GM19351 (cell line): ENCODE results near the gene SPATS2L.
A peak's percentile ranks its signal among the peaks of the same experiment; 100 is the strongest.

ENCODE experiments used
- ATAC-seq: cut with Tn5 transposase; IDR thresholded peaks from one replicate; pipeline ENCODE4 v1.9.1; 2021; ENCODE audit warnings: mild to moderate bottlenecking, moderate library complexity; ENCODE audit not compliant: unreplicated experiment

The SPATS2L gene, protein sequence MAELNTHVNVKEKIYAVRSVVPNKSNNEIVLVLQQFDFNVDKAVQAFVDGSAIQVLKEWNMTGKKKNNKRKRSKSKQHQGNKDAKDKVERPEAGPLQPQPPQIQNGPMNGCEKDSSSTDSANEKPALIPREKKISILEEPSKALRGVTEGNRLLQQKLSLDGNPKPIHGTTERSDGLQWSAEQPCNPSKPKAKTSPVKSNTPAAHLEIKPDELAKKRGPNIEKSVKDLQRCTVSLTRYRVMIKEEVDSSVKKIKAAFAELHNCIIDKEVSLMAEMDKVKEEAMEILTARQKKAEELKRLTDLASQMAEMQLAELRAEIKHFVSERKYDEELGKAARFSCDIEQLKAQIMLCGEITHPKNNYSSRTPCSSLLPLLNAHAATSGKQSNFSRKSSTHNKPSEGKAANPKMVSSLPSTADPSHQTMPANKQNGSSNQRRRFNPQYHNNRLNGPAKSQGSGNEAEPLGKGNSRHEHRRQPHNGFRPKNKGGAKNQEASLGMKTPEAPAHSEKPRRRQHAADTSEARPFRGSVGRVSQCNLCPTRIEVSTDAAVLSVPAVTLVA

DNA sequence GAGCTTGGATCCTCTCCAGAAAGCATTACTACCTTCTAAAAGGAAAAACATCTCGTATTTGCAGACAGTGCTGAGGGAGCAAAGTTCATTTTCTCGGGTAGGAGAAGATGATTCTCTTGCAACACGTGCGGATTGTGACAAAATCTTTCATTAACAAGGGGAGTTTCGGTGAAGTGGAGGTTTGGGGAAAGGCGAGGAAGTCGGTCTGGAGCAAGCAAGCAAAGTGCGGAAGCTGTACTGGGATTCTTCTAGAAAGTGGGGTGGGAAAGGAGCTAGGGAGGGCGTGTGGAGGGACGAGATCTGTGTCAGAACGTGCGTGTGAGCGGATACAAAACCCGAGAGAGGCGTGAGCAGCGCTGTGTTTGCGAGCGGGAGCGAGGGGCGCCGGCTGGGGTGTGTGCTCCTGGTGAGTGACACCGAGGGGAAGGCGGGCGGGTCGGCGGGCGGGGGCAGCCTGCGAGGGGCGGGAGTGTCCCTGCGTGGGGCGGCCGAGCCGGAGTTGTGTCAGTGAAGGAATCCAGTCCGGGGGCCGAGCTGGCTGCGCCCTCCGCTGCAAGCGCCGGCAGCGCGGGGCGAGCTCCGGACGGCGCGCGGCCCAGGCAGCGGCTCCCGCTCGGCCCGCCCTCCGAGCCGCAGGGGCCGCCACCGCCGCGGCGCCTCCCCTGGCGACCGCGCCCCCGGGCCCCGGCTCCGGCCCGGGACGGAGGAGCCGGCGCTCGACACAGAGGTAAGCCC lies at the start of gene SPATS2L:
Gene SPATS2L (plus strand): TSS at position 498 of the 735 bp plus-strand sequence. CDS start 82,552 bp downstream, outside the sequence.
- ATAC-seq = peak; percentile 55

DNA sequence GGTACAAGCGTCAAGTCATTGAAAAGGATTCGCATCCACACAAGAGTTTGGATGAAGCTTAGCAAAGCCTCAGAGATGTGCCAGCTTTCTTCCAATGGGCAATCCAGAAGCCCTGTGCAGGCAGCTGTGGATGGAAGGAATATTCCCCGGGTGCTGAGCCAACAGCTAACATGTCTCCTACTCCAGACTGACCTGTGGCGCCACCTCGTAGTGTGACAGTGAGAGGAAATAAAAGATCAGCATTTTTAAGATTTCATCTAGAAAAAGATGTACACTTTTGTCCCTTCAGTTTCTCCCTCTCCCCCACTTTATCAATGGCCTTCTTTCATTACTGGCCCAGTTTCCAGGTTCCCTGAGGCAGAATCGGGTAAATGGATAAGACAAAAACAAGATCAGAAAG lies 48.9 kb upstream of the SPATS2L start:
- no peak for ATAC-seq

DNA sequence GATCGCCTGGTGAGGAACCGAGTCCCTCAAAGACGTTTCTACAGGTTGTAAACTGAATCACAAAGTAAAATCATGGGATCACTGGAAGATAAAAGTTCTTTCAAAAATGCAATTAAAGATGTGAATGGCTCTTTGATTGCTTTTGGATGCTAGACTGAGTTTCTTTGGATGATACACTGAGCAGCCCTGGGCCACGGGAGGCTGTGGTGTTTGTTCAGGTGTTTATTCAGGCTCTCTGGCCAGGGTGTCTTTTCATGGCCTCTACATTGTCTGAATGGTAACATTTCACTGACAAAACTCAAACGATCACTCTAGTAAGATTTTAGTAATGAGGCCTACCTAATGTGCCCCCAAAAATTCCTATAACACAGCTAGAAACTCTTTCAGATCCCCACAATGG lies 48.4 kb upstream of the SPATS2L start:
- no peak for ATAC-seq

DNA sequence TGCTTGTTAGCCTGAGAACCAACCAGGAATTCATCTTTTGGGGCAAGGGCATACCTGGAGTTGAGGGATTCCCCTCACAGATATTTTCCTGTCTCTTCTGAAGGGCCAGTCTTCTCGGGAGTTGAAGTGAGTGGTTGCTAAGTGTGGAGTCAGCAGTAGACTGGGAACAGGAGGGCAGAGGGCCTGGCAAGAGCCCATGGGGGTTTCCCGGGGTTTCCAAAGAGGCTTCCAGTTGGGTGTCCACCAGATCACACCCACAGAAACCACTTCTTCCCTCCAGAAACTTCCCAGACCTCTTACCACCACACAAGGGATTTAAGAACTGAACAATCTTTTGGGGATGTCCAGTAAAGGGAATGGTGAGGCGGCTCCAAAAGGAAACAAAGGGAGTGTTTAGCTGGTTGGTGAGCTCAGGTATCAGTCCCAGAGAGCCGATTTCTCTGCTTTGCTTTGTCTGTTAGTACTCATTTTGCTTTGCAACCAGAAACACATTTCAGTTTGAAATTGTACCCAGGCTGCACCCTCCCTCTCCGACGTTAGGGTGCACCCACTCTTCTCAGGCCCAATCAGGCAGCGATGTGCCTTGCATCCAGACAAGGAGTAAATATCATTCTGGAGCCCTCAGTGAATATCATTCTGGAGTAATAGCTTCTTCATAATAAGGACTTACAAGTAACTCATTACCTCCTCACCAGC lies 47.5 kb upstream of the SPATS2L start:
- ATAC-seq = no peak

DNA sequence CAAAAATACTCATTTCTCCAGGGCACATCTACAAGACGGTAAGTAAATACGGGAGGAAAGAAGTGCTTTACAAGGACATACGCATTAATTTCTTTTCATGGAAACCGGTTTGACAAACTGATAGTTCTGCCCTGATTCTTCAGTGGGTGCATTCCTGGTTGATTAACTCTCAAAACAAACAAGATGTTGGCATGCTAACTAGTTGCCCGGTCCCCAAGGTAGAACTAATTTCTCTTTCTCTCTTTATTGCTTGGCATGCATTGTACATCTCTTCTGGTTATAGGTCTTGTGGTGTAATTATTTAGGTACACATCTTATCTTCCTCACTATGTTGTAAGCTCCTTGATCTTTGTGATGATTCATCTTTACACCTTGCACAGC lies 46.9 kb upstream of the SPATS2L start:
- ATAC-seq = no peak

DNA sequence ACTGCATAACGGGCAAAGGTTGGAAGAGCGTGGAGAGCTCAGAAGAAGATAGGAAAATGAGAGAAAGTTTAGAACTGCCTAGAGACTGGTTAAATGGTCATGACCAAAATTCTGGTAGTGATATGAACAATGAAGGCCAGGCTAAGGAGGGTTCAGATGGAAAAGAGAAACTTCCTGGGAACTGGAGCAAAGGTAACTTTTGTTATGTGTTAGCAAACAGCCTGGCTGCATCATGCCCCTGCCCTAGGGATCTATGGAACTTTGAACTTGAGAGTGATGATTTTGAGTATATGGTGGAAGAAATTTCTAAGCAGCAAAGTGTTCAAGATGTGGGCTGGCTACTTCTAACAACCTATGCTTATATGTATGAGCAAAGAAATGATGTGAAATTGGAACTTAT lies 44.4 kb upstream of the SPATS2L start:
- ATAC-seq = no peak

DNA sequence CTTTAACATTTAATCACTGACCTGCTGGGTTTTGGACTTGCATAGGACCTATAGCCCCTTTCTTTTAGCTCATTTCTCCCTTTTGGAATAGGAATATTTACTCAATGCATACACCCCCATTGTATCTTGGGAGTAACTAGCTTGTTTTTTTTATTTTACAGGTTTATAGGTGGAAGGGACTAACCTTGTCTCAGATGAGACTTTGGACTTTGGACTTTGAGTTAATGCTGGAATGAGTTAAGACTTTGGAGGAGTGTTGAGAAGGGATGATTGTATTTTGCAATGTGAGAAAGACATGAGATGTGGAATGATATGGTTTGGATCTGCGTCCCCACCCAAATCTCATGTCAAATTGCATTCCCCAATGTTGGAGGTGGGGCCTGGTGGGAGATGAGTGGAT lies 43.2 kb upstream of the SPATS2L start:
- ATAC-seq = no peak

DNA sequence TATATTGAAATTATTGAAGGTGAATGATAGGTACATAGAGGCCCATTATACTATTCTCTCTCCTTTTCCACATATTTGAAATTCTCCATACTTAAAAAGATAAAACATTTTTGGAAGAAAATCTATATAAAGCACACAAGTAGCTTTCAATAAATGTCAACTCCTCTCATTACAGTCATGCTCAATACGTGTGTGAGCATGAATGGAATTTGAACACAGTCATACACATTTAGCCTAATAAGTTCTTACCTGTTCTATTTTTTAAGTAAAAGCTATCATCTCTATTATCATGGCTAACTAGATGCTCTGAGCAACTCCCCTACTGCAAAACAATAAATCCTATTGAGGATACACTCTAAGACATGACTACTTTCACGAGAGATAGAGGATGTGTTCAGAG lies 41.9 kb upstream of the SPATS2L start:
- no peak for ATAC-seq

DNA sequence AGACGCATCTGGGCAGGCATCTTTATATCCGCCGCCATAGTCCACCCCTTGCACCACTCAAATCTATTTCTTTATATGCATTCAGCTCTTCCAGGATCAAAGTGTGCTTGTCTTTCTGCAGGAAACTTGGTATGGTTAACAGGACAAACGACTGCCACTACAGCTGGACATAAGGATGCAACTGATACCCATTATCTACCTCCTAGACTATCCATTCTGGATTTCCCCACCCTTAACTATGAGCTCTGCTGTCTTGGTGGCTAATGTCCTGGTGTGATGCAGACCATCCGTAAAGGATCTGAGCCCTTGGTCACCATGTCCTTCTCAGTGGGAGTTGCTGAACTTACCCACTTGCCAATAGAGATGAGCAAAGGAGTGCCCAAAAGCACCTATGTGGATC lies 40.1 kb upstream of the SPATS2L start:
- ATAC-seq = no peak

DNA sequence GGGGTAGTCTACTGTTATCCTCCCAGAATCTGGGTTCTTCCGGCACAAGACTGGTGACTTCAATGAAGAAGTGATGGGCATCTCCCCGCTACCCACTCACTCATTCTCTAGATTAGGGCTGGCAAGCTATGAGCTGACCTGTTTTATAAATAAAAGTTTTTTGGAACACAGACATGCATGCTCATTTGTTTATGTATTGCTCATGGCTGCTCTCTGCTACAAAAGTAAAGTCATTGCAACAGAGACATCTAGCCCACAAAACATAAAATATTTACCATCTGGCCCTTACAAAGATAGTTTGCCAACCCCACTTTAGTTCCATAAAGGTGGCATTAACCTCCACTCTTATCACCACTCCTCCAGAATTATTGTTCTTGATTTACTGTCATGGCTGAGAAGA lies 39.1 kb upstream of the SPATS2L start:
- ATAC-seq = no peak

DNA sequence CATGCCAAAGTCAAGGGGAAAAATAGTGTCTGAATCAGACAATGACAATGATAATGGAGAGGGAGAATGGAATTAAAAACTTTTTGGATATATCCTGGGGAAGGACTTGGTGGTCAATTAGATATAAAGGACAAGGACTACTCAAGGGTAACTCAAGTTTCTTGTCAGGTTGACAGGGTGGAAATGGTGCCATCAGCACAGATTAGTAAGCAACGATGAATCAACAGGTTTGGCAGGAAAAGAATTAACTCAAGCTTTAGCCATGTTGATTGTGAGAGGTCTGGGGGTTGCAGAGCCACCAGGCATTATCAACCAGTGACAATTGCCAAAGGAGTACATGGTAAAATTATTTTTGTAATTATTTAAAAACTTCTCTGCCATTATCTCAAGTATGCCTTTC lies 35.8 kb upstream of the SPATS2L start:
- ATAC-seq = no peak

DNA sequence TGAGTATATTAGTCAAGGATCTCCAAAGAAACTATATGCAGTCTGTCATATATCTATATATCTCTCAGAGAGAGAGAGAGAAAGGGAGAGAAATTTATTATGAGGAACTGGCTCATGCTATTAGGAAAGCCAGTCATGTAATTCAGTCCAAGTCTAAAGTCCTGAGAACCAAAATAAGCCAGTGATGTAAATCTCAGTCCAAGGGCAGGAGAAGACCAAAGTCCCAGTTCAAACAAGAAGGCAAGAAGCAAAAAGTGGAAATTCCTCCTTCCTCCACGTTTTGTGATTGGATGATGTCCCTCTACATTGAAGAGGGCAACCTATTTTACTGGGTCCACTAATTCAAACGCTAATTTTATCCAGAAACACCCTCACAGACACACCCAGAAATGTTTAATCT lies 34.2 kb upstream of the SPATS2L start:
- no peak for ATAC-seq

DNA sequence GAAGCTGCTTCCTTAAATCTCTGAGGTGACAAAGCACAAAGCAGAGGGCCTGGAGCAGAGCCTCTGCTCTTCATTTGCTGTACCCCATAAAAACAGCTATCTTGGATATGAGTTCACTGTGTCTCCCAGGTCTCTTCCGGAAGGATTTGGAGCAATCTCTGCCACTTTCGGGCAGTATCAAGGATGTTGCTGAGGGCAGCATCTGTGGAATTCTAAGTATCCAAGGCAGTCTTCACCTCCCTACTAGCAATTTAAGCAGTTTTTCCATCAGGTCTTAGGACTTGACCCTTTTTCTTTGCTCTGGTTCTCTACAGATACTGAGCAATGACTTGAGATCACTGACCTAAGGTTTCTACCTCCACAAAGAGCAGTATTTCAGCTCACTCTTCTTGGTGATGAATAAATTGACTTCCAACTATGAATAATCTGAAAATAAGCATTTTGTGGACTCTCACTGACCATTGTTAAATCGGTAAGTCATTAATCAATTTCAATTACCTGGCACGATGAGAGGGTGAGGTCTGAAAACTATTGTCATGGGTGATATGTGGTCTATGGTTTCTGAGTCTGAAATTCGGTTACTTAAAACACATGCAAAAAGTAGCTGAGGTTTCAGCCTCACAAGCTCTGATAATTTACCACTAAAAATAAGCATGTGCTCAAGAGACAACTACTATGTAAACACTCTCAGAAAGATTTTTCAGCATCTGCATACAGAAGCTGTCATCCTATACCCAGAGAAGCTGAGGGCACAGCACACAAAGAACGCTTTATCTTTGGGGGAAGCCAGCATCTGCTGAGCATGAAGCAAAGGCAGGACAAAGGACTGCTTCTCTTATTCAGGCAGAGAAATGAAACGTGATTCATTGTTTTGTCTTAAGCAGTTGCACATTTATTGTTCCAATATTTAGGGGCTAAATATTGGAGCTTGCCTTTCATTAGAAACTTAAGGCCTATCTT lies 32.1 kb upstream of the SPATS2L start:
- no peak for ATAC-seq

DNA sequence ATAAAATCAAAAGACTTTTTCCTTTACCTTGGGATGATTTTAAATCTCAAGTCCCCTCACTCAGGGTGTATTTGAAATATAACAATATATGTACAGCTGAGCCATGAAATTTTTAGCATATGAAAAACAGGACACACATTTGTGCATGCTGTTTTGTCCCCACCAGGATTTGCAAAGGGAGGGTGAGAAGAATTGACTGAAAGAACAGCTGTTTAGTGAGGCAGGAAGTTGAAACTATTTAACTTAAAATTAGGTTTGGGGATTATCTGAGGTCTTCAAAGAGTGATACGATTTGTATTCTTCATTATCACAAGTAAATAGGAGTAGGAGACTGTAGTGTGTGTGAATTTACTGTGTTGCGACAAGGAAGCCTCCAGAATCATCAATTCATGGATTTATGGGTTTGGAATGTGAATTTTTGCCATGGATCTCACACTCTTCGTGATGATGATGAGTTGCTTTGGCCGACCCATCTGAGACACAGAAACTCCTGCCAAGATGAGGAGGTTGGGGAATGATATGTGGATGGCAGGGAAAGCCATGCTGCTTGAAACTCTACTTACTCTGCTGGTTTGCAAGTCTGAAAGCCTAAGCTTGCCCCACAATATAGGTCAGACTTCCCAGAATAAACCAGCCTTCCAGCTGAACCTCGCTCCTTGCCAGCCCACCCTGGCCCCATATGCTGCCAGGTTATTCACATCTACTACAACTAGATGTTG lies 31.0 kb upstream of the SPATS2L start:
- no peak for ATAC-seq

DNA sequence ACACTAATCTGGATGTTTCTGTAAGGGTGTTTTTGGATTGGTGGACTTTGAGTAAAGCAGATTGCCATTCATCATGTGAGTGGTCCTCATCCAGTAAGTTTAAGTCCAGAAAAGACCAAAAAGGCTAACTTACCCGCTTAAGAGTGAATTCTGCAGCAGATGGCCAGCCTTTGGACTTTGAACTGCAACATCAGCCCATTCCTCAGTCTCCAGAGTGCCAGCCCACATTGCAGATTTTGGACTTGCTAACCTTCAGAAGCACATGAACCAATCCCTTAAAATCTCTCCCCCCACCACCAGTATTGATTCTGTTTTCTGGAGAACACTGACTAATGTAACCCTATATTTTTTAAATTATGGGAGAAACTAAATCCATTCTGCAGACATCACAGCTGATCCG lies 30.0 kb upstream of the SPATS2L start:
- no peak for ATAC-seq

DNA sequence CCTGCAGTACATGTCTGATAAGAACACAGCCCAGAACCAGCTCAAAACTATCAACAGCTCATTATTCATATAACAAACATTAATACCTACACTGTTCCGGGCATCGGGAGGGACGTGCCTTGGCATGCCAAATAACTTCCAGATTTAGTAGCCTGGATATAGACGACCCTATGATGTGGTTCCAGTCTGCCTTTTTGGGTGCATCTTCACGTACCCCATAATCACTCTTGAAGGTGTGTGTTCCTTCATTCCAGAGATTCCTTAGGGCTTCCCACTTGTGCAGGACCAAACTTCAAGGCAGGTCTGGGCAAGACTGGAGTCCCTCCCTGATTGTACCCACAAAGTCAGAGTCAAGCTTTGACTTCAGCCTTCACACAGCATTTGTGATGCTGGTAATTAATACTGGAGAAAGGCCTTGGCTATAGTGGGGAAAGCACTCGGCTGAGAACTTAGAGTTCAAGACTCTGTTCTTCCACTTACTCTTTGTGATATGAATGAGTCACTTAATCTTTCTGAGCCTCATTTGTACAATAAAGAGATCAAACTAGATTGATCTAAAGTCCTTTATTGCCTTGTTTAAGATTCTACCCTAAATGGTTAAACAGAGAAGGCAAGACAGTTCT lies 27.7 kb upstream of the SPATS2L start:
- no peak for ATAC-seq

DNA sequence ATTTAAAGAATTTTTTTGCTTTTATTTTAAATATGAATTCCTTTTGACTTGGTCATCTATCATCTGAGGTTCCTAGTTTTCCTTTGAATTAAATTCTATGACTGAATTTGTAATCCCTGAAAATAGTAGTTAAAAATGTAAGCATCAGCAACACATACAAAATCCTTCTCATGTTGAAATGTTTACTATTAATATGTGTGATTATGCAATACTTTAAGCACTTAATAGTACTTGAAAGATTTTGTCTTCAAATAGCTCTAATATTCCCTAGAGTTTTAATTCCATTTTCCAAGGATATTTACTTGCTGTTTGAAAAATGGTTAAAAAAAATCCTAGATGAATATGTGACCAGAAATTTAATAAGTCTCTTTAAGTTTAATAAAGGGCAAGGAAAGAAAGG lies 26.6 kb upstream of the SPATS2L start:
- ATAC-seq = no peak

DNA sequence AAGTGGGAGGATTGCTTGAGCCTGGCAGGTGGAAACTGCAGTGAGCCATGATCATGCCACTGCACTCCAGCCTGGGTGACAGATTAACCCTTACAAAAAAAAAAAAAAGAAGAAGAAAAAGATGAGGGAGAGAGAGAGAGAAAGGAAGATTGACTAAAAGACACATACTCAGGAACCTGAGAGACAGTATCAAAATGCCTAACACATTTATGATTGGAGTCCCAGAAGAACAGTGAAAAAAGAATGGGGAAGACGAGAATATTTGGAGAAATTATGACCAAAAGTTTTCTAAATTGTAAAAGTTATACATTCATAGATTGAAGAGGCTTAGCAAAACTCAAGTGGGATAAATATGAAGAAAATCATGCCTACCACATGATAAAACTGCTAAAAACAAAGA lies 19.9 kb upstream of the SPATS2L start:
- no peak for ATAC-seq

DNA sequence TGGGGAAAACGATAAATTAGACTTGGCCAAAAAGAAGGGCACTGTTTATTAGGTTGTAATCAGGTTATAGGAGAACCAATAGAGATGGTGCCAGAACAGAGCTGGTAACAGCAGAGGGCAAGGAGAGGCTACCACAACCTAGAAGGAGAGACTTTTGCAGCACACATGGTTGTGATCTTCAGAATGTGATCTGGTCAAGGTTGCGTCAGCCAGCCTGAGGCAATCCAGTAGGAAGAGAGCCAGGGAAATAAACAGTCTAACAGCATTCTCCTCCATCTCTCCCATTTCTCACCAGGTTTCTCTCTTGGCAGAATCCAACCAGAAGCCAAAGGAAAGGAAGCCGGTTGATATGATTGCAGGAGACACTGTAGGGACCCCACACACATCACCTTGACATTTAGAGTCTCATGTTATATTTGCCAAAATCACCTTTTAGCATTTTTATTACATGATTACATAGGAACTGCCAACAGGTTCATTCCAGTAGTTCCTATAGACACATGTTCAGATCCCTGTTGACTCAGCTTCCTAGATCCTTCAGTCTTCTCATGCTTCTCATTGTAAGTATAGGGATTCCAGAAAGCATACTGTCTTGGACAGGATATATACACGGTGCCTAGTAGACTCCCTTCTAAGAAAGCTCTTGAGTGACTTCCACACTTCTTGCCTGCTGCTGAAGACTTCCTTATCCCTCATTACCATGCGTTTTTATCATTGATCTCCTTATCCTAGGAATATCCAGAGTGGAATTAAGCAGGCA lies 17.6 kb upstream of the SPATS2L start:
- no peak for ATAC-seq
